PFSK-1 (cell line): ENCODE measurements around the gene NOS1.

Experiments
- POLR2AphosphoS5 ChIP-seq: IDR thresholded peaks from 2 replicates; pipeline ENCODE4 v1.6.1; 2012; ENCODE audit warnings: low read depth, mild to moderate bottlenecking, control low read depth, low read length, moderate library complexity
- SIN3A ChIP-seq: IDR thresholded peaks from 2 replicates; pipeline ENCODE4 v1.6.1; 2012; ENCODE audit warnings: mild to moderate bottlenecking, low read length, moderate library complexity, borderline replicate concordance; ENCODE audit not compliant: insufficient read depth
- TAF1 ChIP-seq: IDR thresholded peaks from 2 replicates; pipeline ENCODE4 v1.6.1; 2012; ENCODE audit warnings: low read length, control low read depth, borderline replicate concordance; ENCODE audit not compliant: insufficient read depth
- TF ChIP-seq, protein P1 (sequence below), 2 experiments: IDR thresholded peaks; 2 replicates each; pipeline versions ENCODE4 v1.6.1 to v1.8.0; 2011 to 2012; ENCODE audit warnings: low read depth in 2 of 2, low read length in 2 of 2, control low read depth in 1 of 2, inconsistent platforms in 1 of 2, mild to moderate bottlenecking in 1 of 2, moderate library complexity in 1 of 2; ENCODE audit not compliant: insufficient read depth in 1 of 2

- TF ChIP-seq SIN3A (no peak), POLR2AphosphoS5 (no peak), TAF1 (no peak)
- TF ChIP-seq, protein P1, sequence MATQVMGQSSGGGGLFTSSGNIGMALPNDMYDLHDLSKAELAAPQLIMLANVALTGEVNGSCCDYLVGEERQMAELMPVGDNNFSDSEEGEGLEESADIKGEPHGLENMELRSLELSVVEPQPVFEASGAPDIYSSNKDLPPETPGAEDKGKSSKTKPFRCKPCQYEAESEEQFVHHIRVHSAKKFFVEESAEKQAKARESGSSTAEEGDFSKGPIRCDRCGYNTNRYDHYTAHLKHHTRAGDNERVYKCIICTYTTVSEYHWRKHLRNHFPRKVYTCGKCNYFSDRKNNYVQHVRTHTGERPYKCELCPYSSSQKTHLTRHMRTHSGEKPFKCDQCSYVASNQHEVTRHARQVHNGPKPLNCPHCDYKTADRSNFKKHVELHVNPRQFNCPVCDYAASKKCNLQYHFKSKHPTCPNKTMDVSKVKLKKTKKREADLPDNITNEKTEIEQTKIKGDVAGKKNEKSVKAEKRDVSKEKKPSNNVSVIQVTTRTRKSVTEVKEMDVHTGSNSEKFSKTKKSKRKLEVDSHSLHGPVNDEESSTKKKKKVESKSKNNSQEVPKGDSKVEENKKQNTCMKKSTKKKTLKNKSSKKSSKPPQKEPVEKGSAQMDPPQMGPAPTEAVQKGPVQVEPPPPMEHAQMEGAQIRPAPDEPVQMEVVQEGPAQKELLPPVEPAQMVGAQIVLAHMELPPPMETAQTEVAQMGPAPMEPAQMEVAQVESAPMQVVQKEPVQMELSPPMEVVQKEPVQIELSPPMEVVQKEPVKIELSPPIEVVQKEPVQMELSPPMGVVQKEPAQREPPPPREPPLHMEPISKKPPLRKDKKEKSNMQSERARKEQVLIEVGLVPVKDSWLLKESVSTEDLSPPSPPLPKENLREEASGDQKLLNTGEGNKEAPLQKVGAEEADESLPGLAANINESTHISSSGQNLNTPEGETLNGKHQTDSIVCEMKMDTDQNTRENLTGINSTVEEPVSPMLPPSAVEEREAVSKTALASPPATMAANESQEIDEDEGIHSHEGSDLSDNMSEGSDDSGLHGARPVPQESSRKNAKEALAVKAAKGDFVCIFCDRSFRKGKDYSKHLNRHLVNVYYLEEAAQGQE (IDR thresholded peaks at IDR 0.05; ENCODE audit: insufficient read depth in 1 of 2, low read depth in 2 of 2, low read length in 2 of 2), result no peak
These were observed 126.2 kb downstream of the NOS1 start for GRCh38 chr12:117235261-117235660.
